HG03175 (cell line): ENCODE results near the gene CD300H.
A peak's percentile ranks its signal among the peaks of the same experiment; 100 is the strongest.
"Not testable (repeated sequence)": the region's sequence is repeated elsewhere in the genome, so short reads cannot be mapped to it uniquely, and the experiment has no call there.

ENCODE experiments used
- ATAC-seq: cut with Tn5 transposase; IDR thresholded peaks from one replicate; pipeline ENCODE4 v1.9.1; 2021; ENCODE audit warnings: mild to moderate bottlenecking, moderate library complexity; ENCODE audit not compliant: unreplicated experiment

CD300H gene

DNA sequence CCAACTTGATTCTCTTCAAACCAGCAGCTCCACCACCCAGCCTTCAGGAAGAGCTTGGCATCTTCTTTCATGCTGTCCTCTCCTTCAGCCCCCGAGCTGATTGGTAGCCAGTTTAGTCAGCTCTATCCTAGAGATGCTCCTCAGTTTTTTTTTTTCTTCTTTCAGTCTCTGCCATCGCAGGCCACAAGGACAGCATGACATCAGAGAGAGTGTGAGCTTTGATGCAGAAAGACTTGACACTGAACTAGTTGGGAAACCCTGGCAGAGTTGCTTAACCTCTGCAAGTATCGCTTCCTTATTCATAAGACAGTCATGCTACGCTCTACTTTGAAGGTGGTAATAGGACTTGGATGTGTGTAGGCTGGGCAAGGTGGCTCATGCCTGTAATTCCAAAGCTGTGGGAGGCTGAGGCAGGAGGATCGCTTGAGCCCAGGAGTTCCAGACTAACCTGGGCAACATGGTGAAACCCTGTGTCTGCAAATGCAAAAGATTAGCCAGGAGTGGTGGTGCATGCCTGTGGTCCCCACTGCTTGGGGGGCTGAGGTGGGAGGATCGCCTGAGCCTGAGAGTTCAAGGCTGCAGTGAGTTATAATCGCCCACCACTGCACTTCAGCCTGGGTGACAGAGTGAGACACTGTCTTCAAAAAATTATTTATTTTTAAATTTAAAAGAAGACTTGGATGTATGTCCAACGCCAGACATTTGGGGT is 38.7 kb downstream of the CD300H start:
- ATAC-seq = peak; percentile 86

DNA sequence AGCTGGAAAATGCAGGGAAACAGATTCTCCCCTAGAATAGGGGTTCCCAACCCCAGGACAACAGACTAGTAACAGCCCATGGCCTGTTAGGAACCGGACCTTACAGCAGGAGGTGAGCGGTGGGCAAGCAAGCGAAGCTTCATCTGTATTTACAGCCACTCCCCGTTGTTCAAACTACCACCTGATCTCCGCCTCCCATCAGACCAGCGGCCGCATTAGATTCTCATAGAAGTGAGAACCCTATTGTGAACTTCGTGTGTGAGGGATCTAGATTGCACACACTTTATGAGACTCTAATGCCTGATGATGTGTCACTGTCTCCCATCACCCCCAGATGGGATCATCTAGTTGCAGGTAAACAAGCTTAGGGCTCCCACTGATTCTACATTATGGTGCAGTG is 39.6 kb downstream of the CD300H start:
- no peak for ATAC-seq

DNA sequence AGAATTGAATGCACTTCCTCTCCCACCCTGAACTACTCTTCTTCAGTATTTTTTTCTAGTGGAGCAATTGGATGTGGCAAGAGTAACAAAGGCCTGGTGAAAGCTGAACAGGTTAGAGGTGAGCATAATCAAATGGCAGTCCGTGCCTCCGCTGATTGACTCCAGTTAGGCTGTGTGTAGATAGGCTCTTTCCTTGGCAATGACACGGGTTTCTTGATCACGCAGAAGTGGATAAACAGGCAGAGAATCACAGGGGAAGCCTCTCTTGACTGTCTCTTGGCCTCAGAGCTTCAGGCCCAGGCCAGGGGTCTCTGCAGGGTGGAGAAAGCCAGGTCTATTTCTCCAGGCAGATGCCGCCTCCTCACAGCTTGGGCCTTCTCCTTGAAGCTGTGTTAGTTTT is 40.2 kb downstream of the CD300H start:
- ATAC-seq = no peak

DNA sequence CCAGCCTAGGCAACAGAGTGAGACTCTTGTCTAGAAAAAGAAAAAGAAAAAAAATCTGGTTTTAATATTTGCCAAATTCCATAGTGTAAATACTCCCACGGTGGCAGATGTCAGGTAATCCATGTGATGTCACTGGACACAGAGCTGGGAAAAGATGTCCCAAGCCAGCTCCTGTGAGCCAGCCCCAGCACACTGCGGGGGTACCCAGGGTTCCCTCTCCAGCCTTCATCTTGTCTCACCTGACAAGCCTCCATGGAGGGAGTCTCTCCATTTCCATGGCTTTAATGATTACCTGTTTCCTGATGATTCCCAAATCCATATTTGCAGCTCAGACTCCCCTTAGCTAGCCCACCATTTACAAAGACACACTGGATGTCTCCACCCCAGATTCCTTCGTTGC is 40.6 kb downstream of the CD300H start:
- no peak for ATAC-seq

DNA sequence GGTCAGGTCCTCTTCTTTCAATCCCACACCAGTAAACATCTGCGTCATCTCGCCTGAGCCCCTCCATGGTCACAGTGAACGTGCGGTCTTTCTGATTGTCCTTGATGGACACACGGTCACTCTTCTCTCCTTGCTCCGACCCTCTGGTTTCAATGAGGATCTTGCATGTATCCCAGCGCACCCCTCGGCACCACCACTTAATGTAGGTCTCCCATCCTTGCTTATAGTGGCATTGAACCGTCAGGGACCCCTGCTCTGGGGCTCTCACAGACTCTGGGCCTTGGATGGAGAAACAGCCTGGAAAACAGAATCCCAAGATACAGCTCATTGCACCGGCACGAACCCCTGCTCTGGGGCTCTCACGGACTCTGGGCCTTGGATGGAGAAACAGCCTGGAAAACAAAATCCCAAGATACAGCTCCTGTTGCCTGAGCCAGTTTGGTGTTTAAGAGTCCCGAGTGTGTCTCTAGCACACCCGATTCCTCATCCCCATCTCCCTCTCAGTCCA is 41.5 kb downstream of the CD300H start:
- no peak for ATAC-seq

DNA sequence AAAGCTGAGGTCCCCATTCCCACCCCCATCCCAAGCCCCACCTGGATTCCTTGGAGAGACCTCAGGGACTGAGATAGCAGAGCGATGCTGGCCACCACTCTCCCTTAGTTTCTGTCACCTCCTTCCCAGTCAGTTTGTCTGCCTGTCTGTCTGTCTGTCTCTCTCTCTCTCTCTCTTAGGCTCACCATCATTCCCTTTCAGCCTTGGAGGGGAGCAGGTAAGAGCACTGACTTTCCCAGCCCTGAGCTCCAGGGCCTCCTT is 41.9 kb downstream of the CD300H start:
- no peak for ATAC-seq

DNA sequence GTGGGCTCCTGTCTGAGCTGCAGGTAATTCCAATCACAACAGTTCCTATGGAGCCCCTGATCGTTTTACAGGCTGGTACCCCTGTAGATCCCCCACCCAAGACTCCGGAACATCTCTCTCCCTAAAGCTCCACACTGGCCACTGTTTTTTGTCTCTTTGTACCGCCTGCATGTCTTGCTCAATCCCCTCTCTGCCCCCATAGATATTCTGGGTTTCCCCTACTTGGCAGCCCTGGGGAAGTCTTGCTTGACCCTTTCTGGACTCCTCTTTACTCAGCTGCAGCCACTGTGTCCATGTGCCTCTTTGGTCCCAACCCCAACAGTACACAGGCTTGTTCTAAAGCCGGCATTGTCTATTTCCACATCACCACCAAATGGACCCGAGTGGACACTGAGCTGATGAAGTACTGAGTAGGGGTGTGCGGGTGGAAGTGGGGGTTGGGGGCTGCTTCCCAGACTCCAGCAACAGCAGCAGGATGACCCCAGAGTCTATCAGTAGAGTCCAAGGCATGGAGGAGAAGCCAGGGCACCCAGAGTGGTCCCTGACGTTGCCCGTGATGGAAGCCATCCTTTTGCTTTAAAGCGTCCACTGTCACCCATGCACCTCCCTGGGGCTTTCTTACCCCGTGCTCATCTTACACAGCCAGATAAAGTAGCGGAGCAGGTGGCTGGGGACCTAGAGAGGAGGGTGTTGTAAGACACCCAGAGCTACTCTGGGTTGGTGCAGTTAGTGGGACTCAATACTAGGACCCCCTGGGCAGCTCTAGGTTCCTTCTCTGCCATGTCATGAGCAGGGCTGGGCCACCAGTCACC is 42.5 kb downstream of the CD300H start:
- ATAC-seq = no peak

DNA sequence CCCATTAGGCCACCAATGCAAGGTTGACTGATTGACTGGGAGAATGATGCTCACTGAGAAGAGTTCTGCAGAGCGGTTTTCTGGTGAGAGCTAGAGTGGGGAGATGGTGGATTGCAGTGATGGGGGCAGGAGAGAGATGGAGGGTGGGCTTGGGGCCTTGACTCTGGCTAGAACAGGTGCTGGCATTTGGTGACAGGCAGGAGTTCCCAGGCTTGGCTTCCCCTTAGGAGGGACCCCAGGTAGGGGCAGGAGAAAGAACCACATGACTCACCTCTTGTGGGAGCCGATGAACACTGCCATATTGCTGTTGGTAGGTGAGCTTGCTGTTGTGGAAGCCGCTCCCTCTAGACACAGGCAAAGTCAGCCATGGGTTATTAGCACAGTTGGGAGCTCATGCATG is 44.0 kb downstream of the CD300H start:
- no peak for ATAC-seq

DNA sequence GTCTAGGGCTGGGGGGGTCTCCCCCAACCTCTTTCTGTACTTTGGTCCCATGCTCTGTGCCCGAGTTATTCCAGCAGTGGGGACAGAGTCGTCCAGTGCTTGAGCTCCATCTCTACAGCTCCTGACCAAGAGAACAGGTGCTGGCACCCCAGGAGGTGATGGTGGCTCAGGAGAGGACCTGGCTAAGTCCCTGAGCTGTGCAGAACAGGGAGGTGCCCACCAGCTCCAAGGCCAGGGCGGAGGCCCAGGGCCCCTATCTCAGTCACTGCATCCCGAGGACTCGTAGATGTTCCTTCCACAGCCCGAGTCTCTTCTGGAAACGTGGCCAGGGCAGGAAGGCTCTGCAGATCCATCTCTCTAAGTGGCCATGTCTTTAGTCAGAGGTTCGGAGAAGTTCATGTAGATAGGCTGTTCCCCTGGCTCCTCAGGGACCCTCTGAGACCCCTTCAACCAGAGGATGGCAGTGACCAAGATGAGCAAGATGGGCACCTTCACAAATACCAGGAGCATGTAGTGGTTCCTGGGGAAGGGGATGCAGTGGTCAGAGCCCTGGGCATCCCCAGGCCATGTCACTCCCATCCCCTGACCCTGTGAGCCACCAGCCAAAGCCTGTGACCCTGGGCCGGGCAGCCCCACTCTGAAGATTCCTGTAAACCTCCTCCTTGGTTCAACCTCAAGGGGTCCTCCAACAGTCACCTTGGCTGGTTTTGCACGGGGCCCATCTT is 44.8 kb downstream of the CD300H start:
- no peak for ATAC-seq

DNA sequence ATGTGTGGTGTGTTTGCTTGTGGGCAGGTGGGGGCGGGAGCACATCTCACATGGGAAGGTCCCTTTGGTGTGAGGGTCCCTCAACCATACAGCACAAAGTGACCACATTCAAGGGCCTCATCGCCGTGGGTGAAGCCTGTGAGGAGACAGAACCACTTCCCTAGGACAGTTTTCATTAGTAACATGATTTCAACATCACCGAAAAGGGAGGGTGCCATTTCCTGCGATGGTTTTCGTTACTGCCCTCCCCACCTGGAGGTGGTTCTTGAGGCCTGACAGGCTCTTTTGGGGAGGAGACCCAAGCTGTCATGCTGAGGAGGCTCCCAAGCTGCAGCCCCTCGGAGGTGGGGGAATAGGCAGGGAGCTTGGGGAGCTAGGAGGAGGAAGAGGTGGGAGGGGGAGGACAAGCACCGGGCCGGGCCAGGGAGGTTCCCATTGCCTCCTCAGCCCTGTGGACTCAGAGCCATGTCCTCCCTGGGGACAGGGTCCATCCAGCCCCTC is 45.6 kb downstream of the CD300H start:
- ATAC-seq = no peak

DNA sequence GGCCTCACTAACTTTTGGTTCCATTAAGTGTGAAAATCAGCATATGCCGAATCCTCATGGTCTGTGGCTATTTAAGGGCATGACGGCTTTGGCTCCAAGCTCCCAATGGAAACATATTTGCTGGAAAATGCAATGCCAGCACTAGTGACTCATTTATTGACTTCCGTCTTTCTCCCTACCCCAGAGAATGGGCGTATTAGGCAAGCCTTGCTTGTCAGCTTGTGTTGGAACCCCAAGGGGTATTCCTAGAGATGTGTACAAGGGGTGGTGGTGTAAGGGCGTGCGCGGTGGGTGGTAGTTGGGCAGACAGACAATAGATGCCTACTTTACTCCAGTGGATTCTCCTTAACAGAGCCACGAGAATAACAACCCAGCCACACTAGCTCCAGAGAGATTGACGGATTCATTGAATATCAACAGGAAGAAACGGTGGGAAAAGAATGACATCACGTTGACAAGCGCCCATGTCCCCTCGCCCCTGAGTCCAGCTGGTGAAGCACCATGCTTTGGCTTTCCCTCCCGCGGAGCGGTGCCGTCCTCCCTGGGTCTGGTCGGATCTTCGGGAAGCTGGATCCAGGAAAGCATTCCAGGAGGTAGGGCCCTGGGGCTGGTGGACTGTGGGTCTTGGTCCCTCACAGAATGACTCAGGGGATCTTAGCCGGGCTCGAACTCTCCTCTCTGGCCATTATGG is 46.4 kb downstream of the CD300H start:
- no peak for ATAC-seq

DNA sequence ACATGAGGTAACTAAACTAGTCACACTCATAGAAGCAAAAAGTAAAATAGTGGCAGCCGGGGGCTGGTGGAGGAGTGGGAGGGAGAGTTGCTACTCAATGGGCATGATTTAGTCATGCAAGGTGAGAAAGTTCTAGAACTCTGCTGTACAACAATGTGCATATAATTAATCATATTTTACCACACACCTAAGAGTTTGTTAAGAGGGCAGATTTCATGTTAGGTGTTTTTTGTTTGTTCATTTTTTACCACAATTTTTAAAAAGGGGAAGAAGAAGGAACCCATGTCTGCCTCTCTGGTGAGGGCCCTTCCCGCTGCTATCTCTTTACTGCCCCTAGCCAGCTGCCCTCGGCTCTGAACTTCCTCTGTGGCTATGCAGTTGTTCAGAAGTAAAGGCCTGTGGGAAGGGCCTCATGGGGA is 47.3 kb downstream of the CD300H start:
- no peak for ATAC-seq

DNA sequence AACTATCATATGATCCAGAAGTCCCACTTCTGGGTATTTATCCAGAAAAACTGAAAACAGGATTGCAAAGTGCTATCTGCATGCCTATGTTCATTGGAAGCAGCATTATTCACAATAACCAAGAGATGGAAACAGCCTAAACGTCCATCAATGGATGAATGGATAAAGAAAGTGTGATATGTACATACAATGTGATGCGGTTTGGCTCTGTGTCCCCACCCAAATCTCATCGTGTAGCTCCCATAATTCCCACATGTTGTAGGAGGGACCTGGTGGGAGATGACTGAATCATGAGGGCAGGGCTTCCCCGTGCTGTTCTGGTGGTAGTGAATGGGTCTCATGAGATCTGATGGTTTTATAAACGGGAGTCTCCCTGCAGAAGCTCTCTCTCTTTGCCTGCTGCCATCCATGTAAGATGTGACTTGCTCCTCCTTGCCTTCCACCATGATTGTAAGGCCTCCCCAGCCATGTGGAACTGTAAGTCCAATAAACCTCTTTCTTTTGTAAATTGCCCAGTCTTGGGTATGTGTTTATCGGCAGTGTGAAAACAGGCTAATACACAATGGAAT is 48.8 kb downstream of the CD300H start:
- ATAC-seq = not testable (repeated sequence)

DNA sequence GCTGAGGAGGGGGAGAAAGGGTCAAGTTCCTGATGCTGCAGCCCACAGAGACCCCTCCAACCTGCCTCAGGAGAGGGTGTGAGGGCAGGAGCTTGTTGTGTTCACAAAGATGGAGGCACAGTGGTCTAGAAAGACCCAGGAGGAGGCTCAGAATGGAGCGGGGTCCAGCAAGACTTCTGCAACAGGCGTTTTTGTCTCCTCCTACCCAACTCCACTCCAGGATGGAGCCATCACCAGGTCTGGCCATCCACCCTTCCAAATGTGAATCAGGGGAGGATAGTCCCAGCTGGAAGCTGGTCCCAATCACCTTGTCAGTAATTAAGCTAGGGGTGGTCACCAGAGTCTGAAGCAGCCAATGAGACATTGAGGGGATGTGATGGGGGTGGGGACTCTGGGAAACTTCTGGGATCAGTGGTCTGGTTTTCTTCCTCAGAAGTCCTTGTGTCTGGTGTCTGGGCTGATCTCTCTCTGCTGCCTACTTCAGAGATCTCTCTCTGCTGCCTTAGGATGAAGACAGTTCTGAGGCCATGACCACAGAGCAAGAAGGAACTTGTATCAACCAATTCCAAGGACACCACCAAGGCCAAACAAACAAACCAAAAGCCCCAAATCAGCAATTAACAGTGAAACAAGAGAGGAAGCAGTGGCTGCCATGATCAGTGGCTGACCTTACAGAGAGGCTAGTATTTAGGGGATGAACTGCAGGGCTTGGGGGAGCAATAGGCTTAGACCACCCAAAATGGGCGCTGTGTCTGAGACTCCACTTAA is 50.6 kb downstream of the CD300H start:
- ATAC-seq = no peak

DNA sequence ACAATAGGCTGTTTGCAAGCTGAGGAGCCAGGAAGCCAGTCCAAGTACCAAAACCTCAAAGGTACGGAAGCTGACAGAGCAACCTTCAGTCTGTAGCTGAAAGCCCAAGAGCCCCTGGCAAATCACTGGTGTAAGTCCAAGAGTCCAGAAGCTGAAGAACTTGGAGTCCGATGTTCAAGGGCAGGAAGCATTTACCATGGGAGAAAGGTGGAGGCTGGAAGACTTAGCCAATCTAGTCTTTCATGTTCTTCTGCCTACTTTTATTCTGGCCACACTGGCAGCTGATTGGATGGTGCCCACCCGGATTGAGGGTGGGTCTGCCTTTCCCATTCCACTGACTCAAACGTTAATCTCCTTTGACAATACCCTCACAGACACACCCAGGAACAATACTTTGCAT is 51.4 kb downstream of the CD300H start:
- no peak for ATAC-seq

DNA sequence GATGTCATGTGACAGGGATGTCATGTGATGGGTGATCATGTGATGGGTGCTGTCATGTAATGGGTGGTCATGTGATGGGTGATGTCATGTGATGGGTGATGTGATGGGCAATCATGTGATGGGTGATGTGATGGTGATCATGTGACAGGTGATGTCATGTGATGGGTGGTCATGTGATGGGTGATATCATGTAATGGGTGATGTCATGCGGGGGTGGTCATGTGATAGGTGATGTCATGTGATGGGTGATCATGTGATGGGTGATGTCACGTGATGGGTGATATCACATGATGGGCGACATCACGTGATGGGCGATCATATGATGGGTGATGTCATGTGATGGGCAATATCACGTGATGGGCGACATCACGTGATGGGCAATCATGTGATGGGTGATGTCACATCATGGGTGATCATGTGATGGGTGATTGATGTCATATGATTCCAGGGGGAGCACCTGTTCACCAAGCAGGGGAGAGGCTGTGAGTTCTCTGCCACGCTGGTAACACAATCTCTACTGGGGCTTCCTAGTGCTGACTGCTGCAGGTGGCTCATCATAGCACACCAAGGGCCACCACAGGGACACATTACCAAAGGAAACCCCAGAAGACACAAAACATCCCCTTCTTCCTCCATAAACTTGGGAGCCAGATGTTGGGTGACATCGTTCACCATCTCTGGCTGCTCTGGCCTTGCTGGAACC is 52.5 kb downstream of the CD300H start:
- ATAC-seq = no peak

DNA sequence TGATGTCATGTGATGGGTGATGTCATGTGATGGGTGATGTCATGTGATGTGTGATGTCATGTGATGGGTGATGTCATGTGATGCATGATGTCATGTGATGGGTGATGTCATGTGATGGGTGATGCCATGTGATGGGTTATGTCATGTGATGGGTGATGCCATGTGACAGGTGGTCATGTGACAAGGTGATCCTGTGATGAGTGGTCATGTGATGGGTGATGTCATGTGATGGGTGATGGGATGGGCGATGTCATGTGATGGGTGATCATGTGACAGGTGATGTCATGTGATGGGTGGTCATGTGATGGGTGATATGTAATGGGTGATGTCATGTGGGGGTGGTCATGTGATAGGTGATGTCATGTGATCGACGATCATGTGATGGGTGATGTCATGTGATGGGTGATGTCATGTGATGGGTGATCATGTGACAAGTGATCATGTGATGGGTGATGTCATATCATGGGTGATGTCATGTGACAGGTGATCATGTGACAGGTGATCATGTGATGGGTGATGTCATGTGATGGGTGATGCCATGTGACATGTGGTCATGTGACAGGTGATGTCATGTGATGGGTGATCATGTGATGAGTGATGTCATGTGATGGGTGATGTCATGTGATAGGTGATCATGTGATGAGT is 53.2 kb downstream of the CD300H start:
- no peak for ATAC-seq

DNA sequence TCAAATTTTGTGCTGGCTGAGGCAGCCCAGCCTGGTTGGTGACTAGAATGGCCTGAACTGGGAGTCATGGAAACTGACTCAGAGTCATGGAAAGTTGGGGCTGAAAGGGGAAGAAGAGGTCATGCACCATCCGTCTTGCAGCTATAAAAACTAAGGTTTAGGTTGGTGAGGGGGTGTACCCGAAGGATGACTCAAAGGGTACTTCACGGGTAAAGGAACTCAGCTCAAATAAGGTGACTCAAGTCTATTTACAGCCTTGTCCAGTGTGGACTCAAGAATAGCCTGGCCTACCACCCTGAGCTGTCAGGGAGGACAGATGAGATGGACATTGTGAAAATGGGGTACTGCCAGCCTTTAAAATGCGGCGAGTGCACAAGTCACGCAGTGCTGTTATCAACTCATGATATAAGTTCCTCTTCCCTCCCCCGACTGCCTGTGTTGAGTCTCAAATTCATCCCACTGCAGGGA is 54.7 kb downstream of the CD300H start:
- ATAC-seq = peak; percentile 70

DNA sequence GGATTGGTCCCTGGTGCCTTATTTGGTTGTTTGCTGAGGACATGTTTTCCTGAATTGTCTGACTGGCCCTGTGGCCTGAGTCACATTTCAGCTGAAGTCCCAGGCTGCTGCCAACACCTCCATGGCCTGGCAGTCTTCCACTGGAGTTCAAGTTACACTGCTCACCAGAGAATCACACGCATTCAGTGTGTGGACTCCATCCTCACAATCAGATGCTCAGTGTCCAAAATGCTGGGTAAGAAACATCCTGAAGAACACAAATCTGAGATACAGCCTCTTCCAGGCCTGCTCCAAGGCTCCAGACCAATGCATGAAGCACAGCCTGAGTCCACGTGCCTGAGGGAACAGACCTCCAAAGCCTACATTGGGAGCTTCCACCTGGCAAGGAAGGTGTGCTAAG is 55.3 kb downstream of the CD300H start:
- ATAC-seq = no peak
